Mesothelial cell of epicardium (in vitro differentiated cells): ENCODE measurements around the gene PID1. TPM values are rescaled to one million over a fixed set of nuclear protein-coding genes. Genes with fewer than 3 reads are reported as not detected.

Experiments used
- DNase-seq, 2 experiments: peaks; one replicate each; pipeline ENCODE4 v3.0.0; 2021; ENCODE audit warnings: low spot score in 2 of 2; ENCODE audit not compliant: unreplicated experiment in 2 of 2
- H3K27ac Mint-ChIP-seq: 2 replicates; pipeline ENCODE4 v1.8.0; 2021; ENCODE audit warnings: mixed read lengths
- H3K27me3 Mint-ChIP-seq: 2 replicates; pipeline ENCODE4 v1.8.0; 2021; ENCODE audit warnings: low read depth, mixed read lengths
- H3K36me3 Mint-ChIP-seq: 2 replicates; pipeline ENCODE4 v1.8.0; 2021; ENCODE audit warnings: mixed read lengths
- H3K4me1 Mint-ChIP-seq: 2 replicates; pipeline ENCODE4 v1.8.0; 2021; ENCODE audit warnings: mixed read lengths
- H3K4me3 Mint-ChIP-seq: 2 replicates; pipeline ENCODE4 v1.8.0; 2021; ENCODE audit warnings: mild to moderate bottlenecking, moderate library complexity, mixed read lengths
- H3K9me3 Mint-ChIP-seq: 2 replicates; pipeline ENCODE4 v1.8.0; 2021; ENCODE audit warnings: mixed read lengths
- CTCF ChIP-seq: fragments of 200-600 bp; sonication (generic); IDR thresholded peaks from one replicate; pipeline ENCODE4 v1.5.0; 2021; ENCODE audit warnings: antibody characterized with exemption; ENCODE audit not compliant: unreplicated experiment
- total RNA-seq: library from RNA; stranded (reverse); gene quantifications from 3 replicates; pipeline ENCODE4 v1.2.1, GENCODE V29; 2021

The PID1 gene
- total RNA-seq, 1 donor from 2014 or later: 2.0 TPM

- H3K27me3 Mint-ChIP-seq: peaks cover 2% of the 10 kb centered on the region
- no peak for TF ChIP-seq CTCF
- H3K4me3 Mint-ChIP-seq: no peak overlapping the region
- DNase-seq: no peak
- no peak overlapping the region for H3K27ac Mint-ChIP-seq
- H3K36me3 Mint-ChIP-seq: no peaks in the 10 kb centered on the region
- H3K4me1 Mint-ChIP-seq: peaks cover 35% of the 10 kb centered on the region
- H3K9me3 Mint-ChIP-seq: peaks cover 4% of the 10 kb centered on the region
Measured at GRCh38 chr2:229089776-229090175, 181.3 kb downstream of the PID1 start.

GRCh38 chr2:229088966-229089700 lies 182.0 kb downstream of the PID1 start:
- H3K4me1 Mint-ChIP-seq: peaks cover 35% of the 10 kb centered on the region
- H3K9me3 Mint-ChIP-seq: peaks cover 4% of the 10 kb centered on the region

GRCh38 chr2:229088517-229088913 lies 182.6 kb downstream of the PID1 start:
- no peak for DNase-seq
- H3K36me3 Mint-ChIP-seq: no peaks in the 10 kb centered on the region
- H3K4me1 Mint-ChIP-seq: peaks cover 35% of the 10 kb centered on the region
- no peak for TF ChIP-seq CTCF
- H3K27me3 Mint-ChIP-seq: peaks cover 2% of the 10 kb centered on the region
- peak overlapping the region; percentile 24 for H3K27ac Mint-ChIP-seq
- peaks cover 3% of the 10 kb centered on the region for H3K9me3 Mint-ChIP-seq
- no peak overlapping the region for H3K4me3 Mint-ChIP-seq

More at GRCh38 chr2:229088966-229089700, 182.0 kb downstream of the PID1 start:
- TF ChIP-seq CTCF: no peak
- no peak overlapping the region for H3K4me3 Mint-ChIP-seq
- DNase-seq: no peak
- H3K27me3 Mint-ChIP-seq: peaks cover 2% of the 10 kb centered on the region
- H3K27ac Mint-ChIP-seq: peak overlapping the region; percentile 24
- no peaks in the 10 kb centered on the region for H3K36me3 Mint-ChIP-seq

GRCh38 chr2:229087843-229088516 lies 183.1 kb downstream of the PID1 start:
- H3K4me3 Mint-ChIP-seq: no peak overlapping the region

GRCh38 chr2:229087267-229087666 lies 183.8 kb downstream of the PID1 start:
- TF ChIP-seq CTCF: no peak
- Mint-ChIP-seq H3K27me3 (no peaks in the 10 kb centered on the region), H3K4me3 (no peak overlapping the region), H3K27ac (no peak overlapping the region), H3K9me3 (peaks cover 5% of the 10 kb centered on the region), H3K4me1 (peaks cover 35% of the 10 kb centered on the region), H3K36me3 (no peaks in the 10 kb centered on the region)
- DNase-seq: no peak

More at GRCh38 chr2:229087843-229088516, 183.1 kb downstream of the PID1 start:
- H3K4me1 Mint-ChIP-seq: peaks cover 35% of the 10 kb centered on the region
- H3K27me3 Mint-ChIP-seq: peaks cover 2% of the 10 kb centered on the region
- no peak for DNase-seq
- no peak for TF ChIP-seq CTCF
- H3K36me3 Mint-ChIP-seq: no peaks in the 10 kb centered on the region
- H3K27ac Mint-ChIP-seq: peak overlapping the region; percentile 24
- no peaks in the 10 kb centered on the region for H3K9me3 Mint-ChIP-seq
